ENCODE data around the gene BRD3. TPM values are rescaled to one million over a fixed set of nuclear protein-coding genes. Genes with fewer than 3 reads are reported as not detected.
A peak's percentile ranks its signal among the peaks of the same experiment; 100 is the strongest.

Gene BRD3
- total RNA-seq, 1 experiment from 2014 or later = 108 TPM

GRCh38 chr9:133994353-133995011 is 73.3 kb downstream of the BRD3 start (continued):
- TF ChIP-seq ATF3 (CRISPR knock-in tag; conservative IDR thresholded peaks at IDR 0.05) = no peak
- TF ChIP-seq, protein P1, sequence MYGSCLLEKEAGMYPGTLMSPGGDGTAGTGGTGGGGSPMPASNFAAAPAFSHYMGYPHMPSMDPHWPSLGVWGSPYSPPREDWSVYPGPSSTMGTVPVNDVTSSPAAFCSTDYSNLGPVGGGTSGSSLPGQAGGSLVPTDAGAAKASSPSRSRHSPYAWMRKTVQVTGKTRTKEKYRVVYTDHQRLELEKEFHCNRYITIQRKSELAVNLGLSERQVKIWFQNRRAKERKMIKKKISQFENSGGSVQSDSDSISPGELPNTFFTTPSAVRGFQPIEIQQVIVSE (CRISPR knock-in tag; IDR thresholded peaks at IDR 0.05; ENCODE audit: borderline replicate concordance) = no peak
- TF ChIP-seq, protein P2, sequence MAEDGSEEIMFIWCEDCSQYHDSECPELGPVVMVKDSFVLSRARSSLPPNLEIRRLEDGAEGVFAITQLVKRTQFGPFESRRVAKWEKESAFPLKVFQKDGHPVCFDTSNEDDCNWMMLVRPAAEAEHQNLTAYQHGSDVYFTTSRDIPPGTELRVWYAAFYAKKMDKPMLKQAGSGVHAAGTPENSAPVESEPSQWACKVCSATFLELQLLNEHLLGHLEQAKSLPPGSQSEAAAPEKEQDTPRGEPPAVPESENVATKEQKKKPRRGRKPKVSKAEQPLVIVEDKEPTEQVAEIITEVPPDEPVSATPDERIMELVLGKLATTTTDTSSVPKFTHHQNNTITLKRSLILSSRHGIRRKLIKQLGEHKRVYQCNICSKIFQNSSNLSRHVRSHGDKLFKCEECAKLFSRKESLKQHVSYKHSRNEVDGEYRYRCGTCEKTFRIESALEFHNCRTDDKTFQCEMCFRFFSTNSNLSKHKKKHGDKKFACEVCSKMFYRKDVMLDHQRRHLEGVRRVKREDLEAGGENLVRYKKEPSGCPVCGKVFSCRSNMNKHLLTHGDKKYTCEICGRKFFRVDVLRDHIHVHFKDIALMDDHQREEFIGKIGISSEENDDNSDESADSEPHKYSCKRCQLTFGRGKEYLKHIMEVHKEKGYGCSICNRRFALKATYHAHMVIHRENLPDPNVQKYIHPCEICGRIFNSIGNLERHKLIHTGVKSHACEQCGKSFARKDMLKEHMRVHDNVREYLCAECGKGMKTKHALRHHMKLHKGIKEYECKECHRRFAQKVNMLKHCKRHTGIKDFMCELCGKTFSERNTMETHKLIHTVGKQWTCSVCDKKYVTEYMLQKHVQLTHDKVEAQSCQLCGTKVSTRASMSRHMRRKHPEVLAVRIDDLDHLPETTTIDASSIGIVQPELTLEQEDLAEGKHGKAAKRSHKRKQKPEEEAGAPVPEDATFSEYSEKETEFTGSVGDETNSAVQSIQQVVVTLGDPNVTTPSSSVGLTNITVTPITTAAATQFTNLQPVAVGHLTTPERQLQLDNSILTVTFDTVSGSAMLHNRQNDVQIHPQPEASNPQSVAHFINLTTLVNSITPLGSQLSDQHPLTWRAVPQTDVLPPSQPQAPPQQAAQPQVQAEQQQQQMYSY (CRISPR knock-in tag; IDR thresholded peaks at IDR 0.05) = peak; percentile 79
- TF ChIP-seq TEAD4 (CRISPR knock-in tag; IDR thresholded peaks at IDR 0.05) = no peak
- TF ChIP-seq IRF2 (CRISPR knock-in tag; IDR thresholded peaks at IDR 0.05; ENCODE audit: borderline replicate concordance, low read depth) = no peak
- TF ChIP-seq MYBL2 (CRISPR knock-in tag; IDR thresholded peaks at IDR 0.05) = no peak
- TF ChIP-seq ZBTB21 (CRISPR knock-in tag; IDR thresholded peaks at IDR 0.05; ENCODE audit: borderline replicate concordance) = no peak
- no peak for TF ChIP-seq USF2 (CRISPR knock-in tag; IDR thresholded peaks at IDR 0.05)
- TF ChIP-seq ZNF671 (CRISPR knock-in tag; IDR thresholded peaks at IDR 0.05) = no peak
- no peak for TF ChIP-seq GTF2I (CRISPR knock-in tag; conservative IDR thresholded peaks at IDR 0.05)
- TF ChIP-seq ZNF121 (CRISPR knock-in tag; IDR thresholded peaks at IDR 0.05) = peak; percentile 79
- no peak for TF ChIP-seq SMAD4 (CRISPR knock-in tag; IDR thresholded peaks at IDR 0.05)
- TF ChIP-seq, protein P3, sequence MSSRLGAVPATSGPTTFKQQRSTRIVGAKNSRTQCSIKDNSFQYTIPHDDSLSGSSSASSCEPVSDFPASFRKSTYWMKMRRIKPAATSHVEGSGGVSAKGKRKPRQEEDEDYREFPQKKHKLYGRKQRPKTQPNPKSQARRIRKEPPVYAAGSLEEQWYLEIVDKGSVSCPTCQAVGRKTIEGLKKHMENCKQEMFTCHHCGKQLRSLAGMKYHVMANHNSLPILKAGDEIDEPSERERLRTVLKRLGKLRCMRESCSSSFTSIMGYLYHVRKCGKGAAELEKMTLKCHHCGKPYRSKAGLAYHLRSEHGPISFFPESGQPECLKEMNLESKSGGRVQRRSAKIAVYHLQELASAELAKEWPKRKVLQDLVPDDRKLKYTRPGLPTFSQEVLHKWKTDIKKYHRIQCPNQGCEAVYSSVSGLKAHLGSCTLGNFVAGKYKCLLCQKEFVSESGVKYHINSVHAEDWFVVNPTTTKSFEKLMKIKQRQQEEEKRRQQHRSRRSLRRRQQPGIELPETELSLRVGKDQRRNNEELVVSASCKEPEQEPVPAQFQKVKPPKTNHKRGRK (CRISPR knock-in tag; IDR thresholded peaks at IDR 0.05; ENCODE audit: borderline replicate concordance) = no peak

DNA sequence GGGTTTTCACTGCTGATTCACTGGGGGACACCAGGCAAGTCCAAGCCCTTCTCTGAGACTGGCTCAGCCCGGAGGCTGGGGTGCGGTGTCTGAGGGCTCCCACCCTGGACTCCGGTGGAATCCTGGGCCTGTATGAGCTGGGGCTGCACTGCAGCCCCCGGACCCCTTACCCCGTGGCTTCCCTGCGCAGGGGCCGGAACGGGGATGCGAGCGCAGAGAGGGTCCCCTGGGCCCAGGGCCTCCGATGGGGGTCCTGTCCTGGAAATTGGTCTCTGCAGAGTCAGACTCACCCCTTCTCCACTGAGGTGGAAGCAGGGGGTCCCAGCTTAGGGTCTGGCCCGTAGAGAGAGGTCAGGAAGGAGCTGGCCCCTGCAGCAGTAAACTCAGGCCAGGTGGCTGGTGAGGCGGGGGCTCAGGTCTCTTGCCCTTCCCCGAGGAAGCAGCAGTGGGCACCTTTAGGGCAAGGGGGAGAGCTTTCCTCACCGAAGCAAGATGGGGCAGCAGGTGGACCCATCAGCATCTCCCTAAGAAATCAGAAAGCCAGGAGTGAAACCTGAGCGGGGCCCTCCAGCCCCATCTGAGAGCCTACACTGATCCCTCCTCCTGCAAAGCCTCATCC is 74.1 kb downstream of the BRD3 start:
- no peak for DNase-seq (ENCODE audit: low spot score)
- no peaks in the 10 kb centered on the region for H3K27me3 Mint-ChIP-seq (ENCODE audit: low read depth)

More for the DNA sequence above, 74.1 kb downstream of the BRD3 start:
- H3K27ac Mint-ChIP-seq = no peak overlapping the region
- H3K36me3 Mint-ChIP-seq = no peaks in the 10 kb centered on the region
- H3K4me3 Mint-ChIP-seq = peak overlapping the region; percentile 64
- H3K4me1 Mint-ChIP-seq = peaks cover 23% of the 10 kb centered on the region
- ChIA-PET CTCF (interaction anchor here (0.6 to 3.7 kb wide), 39 partner anchors 11 to 466 kb away, joined by 3 to 80 read pairs (median 4); partner anchors contain the start of genes BRD3OS, RNU6ATAC and SARDH), POLR2A (interaction anchor here (0.6 kb wide), 1 partner anchor 258 kb away, joined by 7 read pairs; no protein-coding TSS in a partner anchor)
- no peaks in the 10 kb centered on the region for H3K9me3 Mint-ChIP-seq
- ATAC-seq = no peak
- TF ChIP-seq NR2C2 (CRISPR knock-in tag; IDR thresholded peaks at IDR 0.05) (no peak), ETV6 (CRISPR knock-in tag; IDR thresholded peaks at IDR 0.05) (no peak), ZNF121 (CRISPR knock-in tag; IDR thresholded peaks at IDR 0.05) (no peak), ZNF263 (CRISPR knock-in tag; IDR thresholded peaks at IDR 0.05; ENCODE audit: low read depth) (0 out of 2 replicates have a peak, but pooled peaks have one; percentile 31)
- TF ChIP-seq, protein P4, sequence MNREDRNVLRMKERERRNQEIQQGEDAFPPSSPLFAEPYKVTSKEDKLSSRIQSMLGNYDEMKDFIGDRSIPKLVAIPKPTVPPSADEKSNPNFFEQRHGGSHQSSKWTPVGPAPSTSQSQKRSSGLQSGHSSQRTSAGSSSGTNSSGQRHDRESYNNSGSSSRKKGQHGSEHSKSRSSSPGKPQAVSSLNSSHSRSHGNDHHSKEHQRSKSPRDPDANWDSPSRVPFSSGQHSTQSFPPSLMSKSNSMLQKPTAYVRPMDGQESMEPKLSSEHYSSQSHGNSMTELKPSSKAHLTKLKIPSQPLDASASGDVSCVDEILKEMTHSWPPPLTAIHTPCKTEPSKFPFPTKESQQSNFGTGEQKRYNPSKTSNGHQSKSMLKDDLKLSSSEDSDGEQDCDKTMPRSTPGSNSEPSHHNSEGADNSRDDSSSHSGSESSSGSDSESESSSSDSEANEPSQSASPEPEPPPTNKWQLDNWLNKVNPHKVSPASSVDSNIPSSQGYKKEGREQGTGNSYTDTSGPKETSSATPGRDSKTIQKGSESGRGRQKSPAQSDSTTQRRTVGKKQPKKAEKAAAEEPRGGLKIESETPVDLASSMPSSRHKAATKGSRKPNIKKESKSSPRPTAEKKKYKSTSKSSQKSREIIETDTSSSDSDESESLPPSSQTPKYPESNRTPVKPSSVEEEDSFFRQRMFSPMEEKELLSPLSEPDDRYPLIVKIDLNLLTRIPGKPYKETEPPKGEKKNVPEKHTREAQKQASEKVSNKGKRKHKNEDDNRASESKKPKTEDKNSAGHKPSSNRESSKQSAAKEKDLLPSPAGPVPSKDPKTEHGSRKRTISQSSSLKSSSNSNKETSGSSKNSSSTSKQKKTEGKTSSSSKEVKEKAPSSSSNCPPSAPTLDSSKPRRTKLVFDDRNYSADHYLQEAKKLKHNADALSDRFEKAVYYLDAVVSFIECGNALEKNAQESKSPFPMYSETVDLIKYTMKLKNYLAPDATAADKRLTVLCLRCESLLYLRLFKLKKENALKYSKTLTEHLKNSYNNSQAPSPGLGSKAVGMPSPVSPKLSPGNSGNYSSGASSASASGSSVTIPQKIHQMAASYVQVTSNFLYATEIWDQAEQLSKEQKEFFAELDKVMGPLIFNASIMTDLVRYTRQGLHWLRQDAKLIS (CRISPR knock-in tag; IDR thresholded peaks at IDR 0.05; ENCODE audit: borderline replicate concordance) = no peak
